Peyer's patch (tissue), 4 donors: Measurements from ENCODE around the gene UBAP1.

ENCODE experiments used
- CTCF ChIP-seq, 6 experiments: fragments of 450-650 bp in 4 of 6; fragments of 200-600 bp in 2 of 6; sonication (generic) in 1 of 6; IDR thresholded peaks; one replicate each; pipeline ENCODE4 v1.5.1; 2017 to 2019; ENCODE audit warnings: antibody characterized with exemption in 6 of 6, mild to moderate bottlenecking in 3 of 6, moderate library complexity in 1 of 6
- POLR2A ChIP-seq, 2 donors: fragments of 450-650 bp; IDR thresholded peaks; one replicate each; pipeline ENCODE4 v1.5.1; 2017; ENCODE audit warnings: antibody characterized with exemption in 2 of 2, mild to moderate bottlenecking in 2 of 2, moderate library complexity in 2 of 2

GRCh38 chr9:34232201-34232600 is 53.4 kb downstream of the UBAP1 start:
- no peak for TF ChIP-seq POLR2A (IDR thresholded peaks at IDR 0.05)
- no peak for TF ChIP-seq CTCF (IDR thresholded peaks at IDR 0.05)
